NCI-H187 (cell line): Measurements from ENCODE around the gene DOCK8.

Experiments
- DNase-seq, 2 experiments: peaks; one replicate each; lab custom pipeline; 2025; lab: John Stamatoyannopoulos, UW

Gene DOCK8

GRCh38 chr9:459491-460444 is 245.1 kb downstream of the DOCK8 start:
- no peak for DNase-seq

- no peak for DNase-seq
Observed at GRCh38 chr9:462121-462520, 247.5 kb downstream of the DOCK8 start.

GRCh38 chr9:462606-463005 is 247.9 kb downstream of the DOCK8 start:
- no peak for DNase-seq

GRCh38 chr9:463455-464171 is 248.9 kb downstream of the DOCK8 start:
- DNase-seq: no peak

- no peak for DNase-seq
Observed at GRCh38 chr9:466747-467146, 252.1 kb downstream of the DOCK8 start.

GRCh38 chr9:468766-469426 is 254.2 kb downstream of the DOCK8 start:
- DNase-seq: no peak

- DNase-seq: peak; percentile 83 to 89
Observed at GRCh38 chr9:469672-470551, 255.2 kb downstream of the DOCK8 start.

- DNase-seq: no peak
Observed at GRCh38 chr9:470552-471194, 256.0 kb downstream of the DOCK8 start.

- no peak for DNase-seq
Observed at GRCh38 chr9:471320-471719, 256.7 kb downstream of the DOCK8 start.

- no peak for DNase-seq
Observed at GRCh38 chr9:472479-473075, 257.9 kb downstream of the DOCK8 start.

GRCh38 chr9:477193-477592 is 262.5 kb downstream of the DOCK8 start:
- no peak for DNase-seq

GRCh38 chr9:479304-479970 is 264.8 kb downstream of the DOCK8 start:
- no peak for DNase-seq

- no peak for DNase-seq
Observed at GRCh38 chr9:479971-480350, 265.3 kb downstream of the DOCK8 start.

GRCh38 chr9:482739-483138 is 268.1 kb downstream of the DOCK8 start:
- no peak for DNase-seq

- DNase-seq: no peak
Observed at GRCh38 chr9:486156-486555, 271.5 kb downstream of the DOCK8 start.

GRCh38 chr9:487429-487828 is 272.8 kb downstream of the DOCK8 start:
- DNase-seq: no peak

GRCh38 chr9:488448-488847 is 273.8 kb downstream of the DOCK8 start:
- no peak for DNase-seq

- DNase-seq: no peak
Observed at GRCh38 chr9:489198-490197, 274.8 kb downstream of the DOCK8 start.

GRCh38 chr9:494764-495163 is 280.1 kb downstream of the DOCK8 start:
- no peak for DNase-seq
